ENCODE measurements around the gene SLC25A30.

DNA sequence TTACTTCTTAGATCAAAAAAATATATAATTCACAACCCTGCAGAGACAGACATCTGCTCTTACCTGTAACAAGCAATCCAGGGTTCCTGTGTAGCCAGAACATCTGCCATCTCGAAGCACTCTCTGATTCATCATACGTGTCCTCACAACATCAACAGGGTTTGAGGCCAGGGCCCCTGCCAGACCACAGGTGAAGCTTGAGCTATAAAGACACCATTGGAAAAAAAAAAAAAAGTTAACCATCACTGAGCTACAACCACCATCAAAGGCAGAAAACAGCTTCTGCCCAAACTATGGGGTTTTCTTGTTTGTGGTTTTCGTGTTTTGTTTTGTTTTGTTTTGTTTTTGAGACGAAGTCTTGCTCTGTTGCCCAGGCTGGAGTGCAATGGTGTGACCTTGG, 19.3 kb downstream of the SLC25A30 start:
- TF ChIP-seq CTCF (IDR thresholded peaks at IDR 0.05) (no peak), ZFX (IDR thresholded peaks at IDR 0.05; ENCODE audit: borderline replicate concordance) (no peak)

Data from 22Rv1 (cell line).